Karpas-422 (cell line): ENCODE results near the gene SAMSN1. TPM values are rescaled to one million over a fixed set of nuclear protein-coding genes. Genes with fewer than 3 reads are reported as not detected.
"Not testable (repeated sequence)": the region's sequence is repeated elsewhere in the genome, so short reads cannot be mapped to it uniquely, and the experiment has no call there.

Experiments used
- DNase-seq: peaks from one replicate; pipeline ENCODE4 v3.0.0-alpha.2; 2015
- H2AFZ ChIP-seq: fragments of 200-600 bp; sonication (generic); 2 replicates; pipeline ENCODE4 v1.6.1; 2014; ENCODE audit warnings: antibody characterized with exemption, low read length, mixed read lengths
- H3K27ac ChIP-seq: fragments of 200-600 bp; sonication (generic); 2 replicates; pipeline ENCODE4 v1.5.1; 2014; ENCODE audit warnings: mild to moderate bottlenecking, low read length, moderate library complexity
- H3K27me3 ChIP-seq: fragments of 200-600 bp; sonication (generic); 2 replicates; pipeline ENCODE4 v1.6.1; 2014; ENCODE audit warnings: low read length, mixed read lengths
- H3K36me3 ChIP-seq: fragments of 200-600 bp; sonication (generic); 2 replicates; pipeline ENCODE4 v1.6.1; 2014; ENCODE audit warnings: low read length, mixed read lengths; ENCODE audit not compliant: insufficient read depth
- H3K4me1 ChIP-seq: fragments of 200-600 bp; sonication (generic); 2 replicates; pipeline ENCODE4 v1.6.1; 2014; ENCODE audit warnings: mild to moderate bottlenecking, low read length, mixed read lengths
- H3K4me2 ChIP-seq: fragments of 200-600 bp; sonication (generic); 2 replicates; pipeline ENCODE4 v1.6.1; 2014; ENCODE audit warnings: low read length, low read depth, mild to moderate bottlenecking; ENCODE audit not compliant: poor library complexity, severe bottlenecking
- H3K4me3 ChIP-seq: fragments of 200-600 bp; sonication (generic); 2 replicates; pipeline ENCODE4 v1.5.1; 2014; ENCODE audit warnings: mild to moderate bottlenecking, antibody characterized with exemption, low read length, mixed read lengths
- H3K79me2 ChIP-seq: fragments of 200-600 bp; sonication (generic); 2 replicates; pipeline ENCODE4 v1.6.1; 2014; ENCODE audit warnings: mild to moderate bottlenecking, low read length, mixed read lengths
- H3K9ac ChIP-seq: fragments of 200-600 bp; sonication (generic); 2 replicates; pipeline ENCODE4 v1.6.0; 2014; ENCODE audit warnings: low read length
- H3K9me2 ChIP-seq: fragments of 200-600 bp; sonication (generic), shearing (Covaris generic); replicated peaks from 2 replicates; pipeline ENCODE4 v1.6.0; 2014; ENCODE audit warnings: mild to moderate bottlenecking, low read length, moderate library complexity; ENCODE audit not compliant: insufficient read depth
- H3K9me3 ChIP-seq: fragments of 300-700, 200-600 bp; sonication (generic); 2 replicates; pipeline ENCODE4 v1.6.1; 2014; ENCODE audit warnings: low read length, mixed read lengths
- H4K20me1 ChIP-seq: fragments of 200-600 bp; sonication (generic); 2 replicates; pipeline ENCODE4 v1.6.1; 2014; ENCODE audit warnings: mild to moderate bottlenecking, antibody characterized with exemption, low read length, low read depth; ENCODE audit not compliant: insufficient read depth
- total RNA-seq: library from RNA; depleted of rRNA; stranded (reverse); fragments of >200 nt; shearing (Covaris generic); gene quantifications from 2 replicates; pipeline ENCODE4 v1.2.3, GENCODE V29; 2014; ENCODE audit warnings: low replicate concordance

SAMSN1 gene
- total RNA-seq, 1 experiment from 2014 or later: not detected

- not testable (repeated sequence) for H3K4me2 ChIP-seq, H2AFZ ChIP-seq, H3K9ac ChIP-seq
Observed at GRCh38 chr21:14546719-14547118, 604 bp upstream of the SAMSN1 start.

GRCh38 chr21:14543983-14544382 is 2.1 kb downstream of the SAMSN1 start:
- H3K79me2 ChIP-seq: no peaks in the 10 kb centered on the region
- no peak for DNase-seq

More at GRCh38 chr21:14546719-14547118, 604 bp upstream of the SAMSN1 start:
- not testable (repeated sequence) for H3K27me3 ChIP-seq, H3K79me2 ChIP-seq, DNase-seq, H3K4me3 ChIP-seq, H3K9me2 ChIP-seq, H3K36me3 ChIP-seq, H3K9me3 ChIP-seq, H3K27ac ChIP-seq, H3K4me1 ChIP-seq, H4K20me1 ChIP-seq

GRCh38 chr21:14542638-14543037 is 3.5 kb downstream of the SAMSN1 start:
- H3K36me3 ChIP-seq: no peaks in the 10 kb centered on the region
- no peak overlapping the region for H3K27ac ChIP-seq
- no peaks in the 10 kb centered on the region for H4K20me1 ChIP-seq
- H3K9me3 ChIP-seq: peaks cover 4% of the 10 kb centered on the region; the same call in 1 of the 2 replicates
- no peaks in the 10 kb centered on the region for H3K79me2 ChIP-seq
- H3K9ac ChIP-seq: no peak overlapping the region
- no peaks in the 10 kb centered on the region for H3K9me2 ChIP-seq
- H3K4me1 ChIP-seq: no peaks in the 10 kb centered on the region
- H3K4me3 ChIP-seq: no peak overlapping the region
- DNase-seq: no peak
- no peaks in the 10 kb centered on the region for H3K27me3 ChIP-seq
- H2AFZ ChIP-seq: no peak overlapping the region
- no peak overlapping the region for H3K4me2 ChIP-seq

More at GRCh38 chr21:14543983-14544382, 2.1 kb downstream of the SAMSN1 start:
- no peak overlapping the region for H2AFZ ChIP-seq
- H3K9me2 ChIP-seq: no peaks in the 10 kb centered on the region
- no peaks in the 10 kb centered on the region for H3K36me3 ChIP-seq
- no peaks in the 10 kb centered on the region for H4K20me1 ChIP-seq
- no peak overlapping the region for H3K4me3 ChIP-seq
- no peak overlapping the region for H3K9ac ChIP-seq
- peaks cover 7% of the 10 kb centered on the region; the same call in 1 of the 2 replicates for H3K9me3 ChIP-seq
- no peaks in the 10 kb centered on the region for H3K27me3 ChIP-seq
- no peaks in the 10 kb centered on the region for H3K4me1 ChIP-seq
- H3K27ac ChIP-seq: no peak overlapping the region
- H3K4me2 ChIP-seq: no peak overlapping the region

GRCh38 chr21:14541841-14542490 is 4.1 kb downstream of the SAMSN1 start:
- H3K27me3 ChIP-seq: no peaks in the 10 kb centered on the region

GRCh38 chr21:14538483-14538882 is 7.6 kb downstream of the SAMSN1 start:
- Histone ChIP-seq H4K20me1 (no peaks in the 10 kb centered on the region), H3K9me2 (no peaks in the 10 kb centered on the region), H3K36me3 (no peaks in the 10 kb centered on the region), H2AFZ (no peak overlapping the region), H3K27ac (no peak overlapping the region), H3K4me1 (no peaks in the 10 kb centered on the region), H3K9me3 (peaks cover 3% of the 10 kb centered on the region; the same call in 1 of the 2 replicates), H3K4me2 (no peak overlapping the region), H3K27me3 (no peaks in the 10 kb centered on the region), H3K4me3 (no peak overlapping the region; the same call in 1 of the 2 replicates), H3K79me2 (no peaks in the 10 kb centered on the region), H3K9ac (no peak overlapping the region)
- DNase-seq: no peak

More at GRCh38 chr21:14541841-14542490, 4.1 kb downstream of the SAMSN1 start:
- no peak overlapping the region for H3K27ac ChIP-seq
- H3K4me2 ChIP-seq: no peak overlapping the region
- no peaks in the 10 kb centered on the region for H3K4me1 ChIP-seq
- H3K9ac ChIP-seq: no peak overlapping the region
- H3K9me2 ChIP-seq: no peaks in the 10 kb centered on the region
- H4K20me1 ChIP-seq: no peaks in the 10 kb centered on the region
- no peak overlapping the region for H2AFZ ChIP-seq
- H3K36me3 ChIP-seq: no peaks in the 10 kb centered on the region
- peaks cover 4% of the 10 kb centered on the region for H3K9me3 ChIP-seq
- DNase-seq: no peak
- no peaks in the 10 kb centered on the region for H3K79me2 ChIP-seq
- H3K4me3 ChIP-seq: no peak overlapping the region

- no peaks in the 10 kb centered on the region for H3K27me3 ChIP-seq
- no peaks in the 10 kb centered on the region for H3K79me2 ChIP-seq
- H3K27ac ChIP-seq: no peak overlapping the region
- H3K9me3 ChIP-seq: peaks cover 3% of the 10 kb centered on the region; the same call in 1 of the 2 replicates
- no peaks in the 10 kb centered on the region for H3K9me2 ChIP-seq
- H4K20me1 ChIP-seq: no peaks in the 10 kb centered on the region
- no peak overlapping the region for H3K9ac ChIP-seq
- H3K4me2 ChIP-seq: no peak overlapping the region
- no peak for DNase-seq
- H3K4me3 ChIP-seq: no peak overlapping the region
- H2AFZ ChIP-seq: no peak overlapping the region
- H3K4me1 ChIP-seq: no peaks in the 10 kb centered on the region
- no peaks in the 10 kb centered on the region for H3K36me3 ChIP-seq
Observed at GRCh38 chr21:14536929-14537328, 9.2 kb downstream of the SAMSN1 start.

- Histone ChIP-seq H3K4me2 (no peak overlapping the region), H3K4me3 (no peak overlapping the region), H3K36me3 (no peaks in the 10 kb centered on the region), H2AFZ (no peak overlapping the region), H3K4me1 (no peaks in the 10 kb centered on the region), H3K9me2 (no peaks in the 10 kb centered on the region), H3K27me3 (no peaks in the 10 kb centered on the region), H3K79me2 (no peaks in the 10 kb centered on the region), H4K20me1 (no peaks in the 10 kb centered on the region), H3K27ac (no peak overlapping the region), H3K9ac (no peak overlapping the region), H3K9me3 (peaks cover 3% of the 10 kb centered on the region; the same call in 1 of the 2 replicates)
- DNase-seq: no peak
Observed at GRCh38 chr21:14535702-14536101, 10.4 kb downstream of the SAMSN1 start.

GRCh38 chr21:14533499-14534428 is 12.4 kb downstream of the SAMSN1 start:
- Histone ChIP-seq H3K4me3 (no peak overlapping the region), H3K79me2 (no peaks in the 10 kb centered on the region), H4K20me1 (no peaks in the 10 kb centered on the region), H3K9me3 (peaks cover 6% of the 10 kb centered on the region; the same call in 1 of the 2 replicates), H3K4me1 (no peaks in the 10 kb centered on the region), H3K36me3 (no peaks in the 10 kb centered on the region), H3K27ac (no peak overlapping the region), H2AFZ (no peak overlapping the region), H3K4me2 (no peak overlapping the region), H3K9me2 (no peaks in the 10 kb centered on the region), H3K9ac (no peak overlapping the region), H3K27me3 (no peaks in the 10 kb centered on the region)
- DNase-seq: no peak
